Measurements from ENCODE around the gene CD101. TPM values are rescaled to one million over a fixed set of nuclear protein-coding genes. Genes with fewer than 3 reads are reported as not detected.

The CD101 gene, protein sequence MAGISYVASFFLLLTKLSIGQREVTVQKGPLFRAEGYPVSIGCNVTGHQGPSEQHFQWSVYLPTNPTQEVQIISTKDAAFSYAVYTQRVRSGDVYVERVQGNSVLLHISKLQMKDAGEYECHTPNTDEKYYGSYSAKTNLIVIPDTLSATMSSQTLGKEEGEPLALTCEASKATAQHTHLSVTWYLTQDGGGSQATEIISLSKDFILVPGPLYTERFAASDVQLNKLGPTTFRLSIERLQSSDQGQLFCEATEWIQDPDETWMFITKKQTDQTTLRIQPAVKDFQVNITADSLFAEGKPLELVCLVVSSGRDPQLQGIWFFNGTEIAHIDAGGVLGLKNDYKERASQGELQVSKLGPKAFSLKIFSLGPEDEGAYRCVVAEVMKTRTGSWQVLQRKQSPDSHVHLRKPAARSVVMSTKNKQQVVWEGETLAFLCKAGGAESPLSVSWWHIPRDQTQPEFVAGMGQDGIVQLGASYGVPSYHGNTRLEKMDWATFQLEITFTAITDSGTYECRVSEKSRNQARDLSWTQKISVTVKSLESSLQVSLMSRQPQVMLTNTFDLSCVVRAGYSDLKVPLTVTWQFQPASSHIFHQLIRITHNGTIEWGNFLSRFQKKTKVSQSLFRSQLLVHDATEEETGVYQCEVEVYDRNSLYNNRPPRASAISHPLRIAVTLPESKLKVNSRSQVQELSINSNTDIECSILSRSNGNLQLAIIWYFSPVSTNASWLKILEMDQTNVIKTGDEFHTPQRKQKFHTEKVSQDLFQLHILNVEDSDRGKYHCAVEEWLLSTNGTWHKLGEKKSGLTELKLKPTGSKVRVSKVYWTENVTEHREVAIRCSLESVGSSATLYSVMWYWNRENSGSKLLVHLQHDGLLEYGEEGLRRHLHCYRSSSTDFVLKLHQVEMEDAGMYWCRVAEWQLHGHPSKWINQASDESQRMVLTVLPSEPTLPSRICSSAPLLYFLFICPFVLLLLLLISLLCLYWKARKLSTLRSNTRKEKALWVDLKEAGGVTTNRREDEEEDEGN
- 1.5 TPM for total RNA-seq

DNA sequence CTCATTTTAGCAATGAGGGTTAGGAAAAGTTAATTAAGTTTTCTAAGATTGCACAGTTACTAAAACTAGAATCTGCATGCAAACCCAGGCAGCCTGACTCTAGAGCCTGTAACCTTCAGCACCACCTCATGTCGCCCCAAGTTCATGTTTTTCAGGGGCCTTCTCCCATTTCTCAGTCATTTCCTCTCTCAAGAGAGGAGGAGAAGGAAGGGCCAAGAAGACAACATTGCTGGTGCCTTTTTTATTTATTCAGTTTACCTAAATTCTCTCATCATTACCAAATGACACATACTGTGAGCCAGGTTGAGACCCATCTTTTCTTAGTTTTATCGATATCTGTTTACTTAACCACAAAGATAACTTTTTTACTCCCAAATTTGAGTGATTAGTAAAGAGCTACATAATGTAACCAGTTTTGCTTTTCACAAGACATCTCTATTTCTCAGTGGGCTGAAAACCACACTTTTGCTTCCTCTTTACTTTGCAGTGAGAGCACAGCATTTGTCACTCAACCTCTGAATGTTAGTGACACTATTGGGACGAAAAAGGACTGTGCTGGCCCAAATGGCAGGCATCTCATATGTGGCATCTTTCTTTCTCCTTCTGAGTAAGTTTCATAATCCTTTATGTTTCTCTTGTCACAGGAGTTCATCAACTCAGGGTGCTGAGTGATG lies at the start of gene CD101:
CD101 (plus strand) TSS at position 507 of the 674 bp plus-strand sequence; CDS start at position 565, 58 bp downstream.

GRCh38 chr1:117059678-117060440 lies 58.3 kb downstream of the CD101 start, which contains the start of gene TTF2:
TTF2 (plus strand) TSS chr1:117060326; CDS start chr1:117060347, 21 bp downstream.

Other genes with a start within 250 kb of the CD101 start
- gene CD2, start 247.3 kb upstream of the CD101 start, total RNA-seq, result not detected
- gene PTGFRN, start 91.8 kb upstream of the CD101 start, total RNA-seq, result 75.4 TPM
- 27.8 TPM for gene TTF2, start 58.6 kb downstream of the CD101 start, total RNA-seq
- gene TRIM45, start 120.0 kb downstream of the CD101 start, total RNA-seq, result 8.7 TPM
- 6.0 TPM for gene VTCN1, start 209.2 kb downstream of the CD101 start, total RNA-seq